Measurements from ENCODE around the gene SPEF2.

The SPEF2 gene

GRCh38 chr5:35707659-35708058, 90.0 kb downstream of the SPEF2 start:
- DNase-seq (ENCODE audit: low read depth), result no peak

- no peak for DNase-seq (ENCODE audit: low read depth)
Measured at GRCh38 chr5:35709688-35710087, 92.0 kb downstream of the SPEF2 start.

DNA sequence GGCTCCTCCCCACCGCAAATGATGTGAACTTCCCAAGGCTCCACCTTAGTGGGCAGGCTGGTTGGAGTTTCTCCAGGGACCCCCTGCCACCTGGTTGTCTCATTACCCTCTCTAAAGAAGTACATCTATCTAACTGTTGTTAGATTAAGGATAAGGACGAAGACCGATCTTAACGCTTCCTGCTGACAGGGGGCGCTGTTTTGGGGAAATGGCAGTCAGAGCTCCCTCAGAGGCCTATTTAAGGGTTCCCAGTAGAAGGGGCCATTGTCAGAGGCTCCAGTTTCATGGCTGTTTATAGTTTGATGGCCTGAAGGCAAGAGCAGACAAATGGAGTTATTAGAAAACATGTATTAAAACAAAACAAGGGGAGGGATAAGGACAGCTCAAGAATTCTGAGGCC, 100.1 kb downstream of the SPEF2 start:
- DNase-seq (ENCODE audit: low read depth), result no peak

- DNase-seq (ENCODE audit: low read depth), result no peak
Measured at GRCh38 chr5:35735718-35736117, 118.1 kb downstream of the SPEF2 start.

- DNase-seq (ENCODE audit: low read depth), result no peak
Measured at GRCh38 chr5:35736280-35736679, 118.6 kb downstream of the SPEF2 start.

GRCh38 chr5:35741126-35741716, 123.6 kb downstream of the SPEF2 start:
- DNase-seq (ENCODE audit: low read depth), result no peak

DNA sequence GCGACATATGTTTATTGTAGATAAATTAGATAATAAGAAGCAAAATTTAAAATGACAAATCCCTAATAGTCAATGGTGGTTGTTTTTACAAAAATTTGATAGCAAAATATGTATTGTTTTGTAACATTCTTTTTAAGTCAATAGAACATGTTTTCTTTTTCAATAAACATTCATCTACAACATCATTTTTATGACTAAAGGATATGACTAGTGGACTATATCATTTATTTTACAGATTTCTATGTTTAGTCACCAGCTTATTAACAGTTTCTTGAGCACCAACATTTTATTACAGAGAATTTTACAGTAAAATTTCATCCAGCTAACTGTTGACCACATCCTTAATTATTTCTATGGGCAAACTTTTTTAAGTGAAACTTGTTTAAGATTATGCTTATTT, 124.3 kb downstream of the SPEF2 start:
- no peak for DNase-seq (ENCODE audit: low read depth)

DNA sequence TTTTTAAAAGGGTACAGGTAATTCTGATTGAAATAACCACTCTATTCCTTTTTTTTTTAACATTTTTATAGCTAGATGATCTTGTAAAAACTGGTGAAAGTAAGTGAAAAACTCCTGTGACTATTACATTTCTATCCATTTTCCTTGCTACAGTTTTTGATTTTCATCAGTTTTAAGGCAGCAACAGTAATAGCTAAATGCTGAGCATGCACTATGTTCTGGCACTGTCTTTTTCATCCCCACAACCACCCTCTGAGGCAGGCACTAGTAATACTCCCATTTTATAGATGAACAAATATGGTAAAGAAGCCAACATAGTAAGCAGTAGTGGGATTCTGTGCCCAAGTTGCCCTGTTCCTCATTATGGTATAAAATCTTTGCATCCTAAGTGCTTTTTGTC, 126.0 kb downstream of the SPEF2 start:
- DNase-seq (ENCODE audit: low read depth), result no peak

DNA sequence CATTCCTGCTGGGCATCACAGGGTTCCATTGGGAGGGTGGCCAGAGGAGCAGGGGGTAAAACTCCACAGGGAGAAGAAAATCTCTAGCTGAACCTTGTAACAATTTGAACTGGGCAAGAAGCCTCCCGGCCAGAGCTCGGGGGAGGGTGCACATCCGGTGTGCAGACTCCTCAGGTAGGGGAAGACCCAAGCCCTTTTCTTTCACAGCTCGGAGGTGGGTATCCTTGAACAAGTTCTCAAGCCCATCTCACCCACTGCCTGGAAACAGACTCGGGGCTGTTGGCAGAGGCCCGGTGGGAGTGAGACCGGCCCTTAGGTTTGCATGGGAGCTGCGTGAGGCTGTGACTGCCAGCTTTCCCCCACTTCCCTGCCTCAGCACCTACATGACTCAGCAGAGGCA, 127.5 kb downstream of the SPEF2 start:
- no peak for DNase-seq (ENCODE audit: low read depth)

DNA sequence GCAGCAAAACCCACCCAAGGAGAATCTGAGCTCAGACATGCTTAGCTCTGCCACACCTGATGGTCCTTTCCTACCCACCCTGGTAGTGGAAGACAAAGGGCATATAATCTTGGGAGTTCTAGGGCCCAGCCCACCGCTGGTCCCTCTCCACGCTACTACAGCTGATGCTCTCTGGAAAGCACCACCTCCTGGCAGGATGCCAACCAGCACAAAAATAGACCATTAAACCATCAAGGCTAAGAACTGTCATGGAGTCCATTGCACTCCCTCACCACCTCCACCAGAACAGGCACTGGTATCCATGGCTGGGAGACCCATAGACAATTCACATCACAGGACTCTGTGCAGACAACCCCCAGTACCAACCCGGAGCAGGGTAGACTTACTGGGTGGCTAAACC, 128.0 kb downstream of the SPEF2 start:
- DNase-seq (ENCODE audit: low read depth), result no peak

- no peak for DNase-seq (ENCODE audit: low read depth)
Measured at GRCh38 chr5:35752012-35752411, 134.3 kb downstream of the SPEF2 start.

GRCh38 chr5:35753500-35753899, 135.8 kb downstream of the SPEF2 start:
- no peak for DNase-seq (ENCODE audit: low read depth)

DNA sequence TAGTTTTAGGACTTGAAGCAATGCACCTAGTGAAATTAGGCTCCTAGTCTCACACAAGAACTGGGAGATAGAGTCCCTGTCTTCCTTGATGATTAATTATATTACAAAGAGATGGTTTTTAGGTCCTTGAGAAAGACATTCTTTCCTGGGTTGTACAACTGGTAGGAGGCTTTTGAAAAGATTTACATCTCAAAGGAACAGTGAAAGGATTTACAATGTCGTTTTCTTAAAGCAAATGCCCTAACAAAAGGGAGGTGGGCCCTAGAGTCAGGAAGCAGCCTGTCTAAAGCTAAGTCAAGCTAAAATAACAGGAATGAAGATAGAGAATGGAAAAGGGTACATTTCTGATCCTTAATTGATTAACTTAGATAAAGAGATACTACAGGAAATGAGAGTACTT, 136.8 kb downstream of the SPEF2 start:
- DNase-seq (ENCODE audit: low read depth), result no peak

- no peak for DNase-seq (ENCODE audit: low read depth)
Measured at GRCh38 chr5:35755966-35756365, 138.3 kb downstream of the SPEF2 start.

DNA sequence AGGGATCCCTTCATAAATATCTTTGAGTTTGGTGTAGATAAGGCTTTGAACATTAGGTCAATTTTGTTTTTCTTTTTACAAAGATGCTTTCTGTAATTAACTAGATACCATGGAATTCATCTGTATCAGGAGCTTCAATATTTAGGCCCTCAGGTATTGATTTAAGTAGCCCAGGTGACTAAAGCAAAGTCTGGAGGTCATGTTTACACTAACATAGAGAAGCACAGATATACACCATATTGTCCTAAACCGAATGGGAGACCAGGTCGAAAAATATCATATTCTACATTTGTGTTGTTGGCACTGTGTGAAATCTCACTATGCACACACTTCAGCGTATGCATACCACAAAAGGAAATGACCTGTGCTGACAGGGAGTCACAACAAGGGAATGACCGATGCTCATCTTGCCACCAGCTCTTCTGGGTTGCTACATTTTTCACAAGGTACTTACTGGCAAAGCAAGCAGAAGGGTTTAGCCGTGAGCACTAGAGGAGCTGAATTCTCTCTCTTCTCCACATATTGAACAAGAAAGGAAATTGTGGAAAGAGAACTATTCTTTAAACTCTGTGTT, 140.6 kb downstream of the SPEF2 start:
- DNase-seq (ENCODE audit: low read depth), result no peak

DNA sequence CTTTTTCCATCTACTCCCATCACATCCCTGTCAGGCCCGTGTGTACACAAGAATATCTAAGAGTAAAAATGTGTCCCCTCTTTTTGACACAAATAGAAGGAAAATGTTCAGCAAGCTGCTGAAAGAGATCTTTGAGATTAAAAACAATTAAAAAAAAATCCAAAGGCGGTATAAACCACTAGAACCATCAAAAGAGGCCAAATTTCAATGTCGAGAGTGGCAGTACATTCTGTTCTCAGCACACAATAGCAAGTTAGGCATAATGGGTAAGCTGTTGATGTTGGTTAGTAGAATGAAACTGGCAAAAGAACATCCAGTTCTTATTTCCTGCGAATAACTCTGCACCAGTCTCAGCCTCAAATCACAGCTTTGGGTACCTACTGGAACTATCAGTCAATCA, 143.9 kb downstream of the SPEF2 start:
- DNase-seq (ENCODE audit: low read depth), result no peak

DNA sequence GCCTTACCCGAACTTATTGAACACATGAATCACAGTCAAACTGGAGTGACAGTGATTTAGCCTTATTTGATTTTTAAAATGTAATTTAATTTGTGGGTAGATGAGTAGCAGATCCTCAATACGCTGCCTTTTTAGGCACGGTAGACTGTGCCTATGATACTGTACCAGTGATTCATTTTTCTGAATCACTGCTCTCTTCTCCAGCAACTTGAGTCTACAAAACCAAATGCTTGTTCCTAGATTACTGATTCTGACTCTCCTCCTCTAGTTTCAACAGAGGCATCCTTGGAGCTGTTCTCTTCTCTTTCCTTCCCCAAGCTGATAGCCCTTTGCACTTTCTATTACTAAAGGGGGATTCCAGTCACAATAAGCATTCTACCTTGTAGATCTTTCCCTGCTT, 144.7 kb downstream of the SPEF2 start:
- DNase-seq (ENCODE audit: low read depth), result no peak

- no peak for DNase-seq (ENCODE audit: low read depth)
Measured at GRCh38 chr5:35765921-35766320, 148.3 kb downstream of the SPEF2 start.

DNA sequence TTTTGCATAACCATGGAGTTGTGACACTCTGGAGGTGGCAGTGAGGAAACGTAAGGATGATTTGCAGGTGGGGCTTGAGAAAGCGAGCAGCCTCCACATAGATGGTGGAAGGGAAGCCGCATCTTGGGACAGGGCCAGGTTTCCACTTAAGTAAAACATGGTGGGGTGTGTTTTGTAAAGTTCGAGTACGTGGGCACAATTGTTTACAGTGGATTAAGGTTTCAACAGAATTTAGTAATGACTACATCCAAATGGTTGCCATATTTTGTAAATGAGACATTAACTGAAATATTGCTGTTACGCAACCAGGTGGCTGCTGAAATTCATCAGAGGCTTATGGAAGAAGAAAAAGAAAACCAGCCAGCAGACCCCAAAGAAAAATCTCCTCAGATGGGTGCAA, 153.6 kb downstream of the SPEF2 start:
- DNase-seq (ENCODE audit: low read depth), result no peak

DNA sequence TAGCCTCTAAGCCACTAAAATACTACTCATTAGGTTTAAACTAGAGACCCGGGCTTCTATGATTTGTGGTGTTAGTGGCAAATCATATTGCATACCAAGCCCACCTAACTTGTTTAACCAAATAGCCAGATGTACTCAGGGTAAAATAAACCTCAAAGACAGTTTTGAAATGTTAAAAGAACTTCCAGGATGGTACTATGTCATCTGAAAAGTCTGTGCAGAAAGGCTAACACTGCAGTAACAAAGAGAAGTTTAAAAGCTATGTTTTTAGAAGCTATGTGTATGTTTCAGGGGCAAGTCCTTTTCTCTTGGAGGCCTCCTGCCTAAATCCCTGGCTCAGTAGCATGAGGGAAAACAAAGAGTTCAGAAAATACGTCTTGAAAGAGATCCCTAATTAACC, 154.2 kb downstream of the SPEF2 start:
- DNase-seq (ENCODE audit: low read depth), result no peak

GRCh38 chr5:35773967-35774366, 156.3 kb downstream of the SPEF2 start:
- no peak for DNase-seq (ENCODE audit: low read depth)

DNA sequence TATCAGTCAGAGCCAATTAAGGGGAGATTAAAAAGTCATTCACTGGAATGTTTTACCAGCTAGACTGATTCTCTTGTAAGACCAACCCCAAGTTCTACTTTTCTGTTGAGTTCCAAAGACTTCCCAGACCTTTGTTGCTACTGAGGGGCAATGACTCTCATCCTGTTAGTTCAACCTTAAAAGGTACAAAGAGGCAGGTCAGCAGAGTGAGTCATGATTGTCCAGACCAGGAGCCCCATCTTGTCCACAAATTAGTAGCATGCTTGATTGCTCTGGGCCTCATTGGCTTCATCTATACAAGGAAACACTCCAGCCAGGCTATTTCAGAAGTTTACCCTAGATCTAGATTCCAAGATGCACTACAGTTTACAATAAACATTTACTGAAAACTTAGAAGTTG, 159.1 kb downstream of the SPEF2 start:
- DNase-seq (ENCODE audit: low read depth), result no peak

GRCh38 chr5:35777358-35778087, 159.9 kb downstream of the SPEF2 start:
- DNase-seq (ENCODE audit: low read depth), result peak; percentile 67
